Body of pancreas (tissue), 4 donors: ENCODE measurements around the gene APH1B. TPM values are rescaled to one million over a fixed set of nuclear protein-coding genes. Genes with fewer than 3 reads are reported as not detected.
A peak's percentile ranks its signal among the peaks of the same experiment; 100 is the strongest.
"Not testable (repeated sequence)": the region's sequence is repeated elsewhere in the genome, so short reads cannot be mapped to it uniquely, and the experiment has no call there.

Experiments
- ATAC-seq: fragments of 150-250 bp; one replicate; pipeline ENCODE4 v1.9.1; 2016
- DNase-seq, 4 donors: peaks; one replicate each; pipeline ENCODE4 v3.0.0-alpha.2; 2019
- H3K27ac ChIP-seq, 4 donors: fragments of 200-600 bp; sonication (generic); 1 replicate in 3 of 4; 2 replicates in 1 of 4; pipeline versions ENCODE4 v1.5.1 to v1.6.1; 2016 to 2019; ENCODE audit warnings: mild to moderate bottlenecking in 1 of 4, mixed read lengths in 1 of 4, moderate library complexity in 1 of 4
- H3K27me3 ChIP-seq, 2 donors: fragments of 200-600 bp; sonication (generic); one replicate each; pipeline ENCODE4 v1.6.0; 2016; ENCODE audit warnings: mild to moderate bottlenecking in 1 of 2
- H3K36me3 ChIP-seq, 2 donors: fragments of 200-600 bp; sonication (generic); replicated peaks in 1 of 2; 2 replicates each; pipeline ENCODE4 v1.5.1; 2016; ENCODE audit warnings: low read depth in 2 of 2; ENCODE audit not compliant: insufficient read depth in 1 of 2
- H3K4me1 ChIP-seq: fragments of 200-600 bp; sonication (generic); one replicate; pipeline ENCODE4 v1.6.0; 2016
- H3K4me3 ChIP-seq, 2 donors: fragments of 200-600 bp; sonication (generic); 1 replicate in 1 of 2; 2 replicates in 1 of 2; pipeline ENCODE4 v1.5.1; 2016 to 2019
- H3K9me3 ChIP-seq, 3 donors: fragments of 200-600 bp; sonication (generic); 1 replicate in 2 of 3; 2 replicates in 1 of 3; pipeline ENCODE4 v1.5.1; 2016
- CTCF ChIP-seq, 7 experiments: fragments of 450-650 bp in 4 of 7; fragments of 200-600 bp in 3 of 7; sonication (generic) in 3 of 7; IDR thresholded peaks; one replicate each; pipeline ENCODE4 v1.5.1; 2016 to 2019; ENCODE audit warnings: antibody characterized with exemption in 7 of 7
- POLR2A ChIP-seq, 3 donors: fragments of 450-650 bp; IDR thresholded peaks; one replicate each; pipeline ENCODE4 v1.6.1; 2016; ENCODE audit warnings: antibody characterized with exemption in 3 of 3, mild to moderate bottlenecking in 2 of 3
- WGBS, 2 donors: methylation state at CpG; one replicate each; pipeline ENCODE4 v1.1.5; 2017; 5-methylcytosine and 5-hydroxymethylcytosine counted together
- intact Hi-C: fragments of 100-400 bp; cut with DNase I; formaldehyde crosslinking; loops from one replicate; pipeline ENCODE4 v1.15.1; 2023
- total RNA-seq, 2 donors: library from RNA; depleted of rRNA; stranded (reverse); fragments of >200 nt; gene quantifications; one replicate each; pipeline ENCODE4 v1.1.0, GENCODE V29; 2016

Gene APH1B
- total RNA-seq, 2 donors from 2014 or later: 6.9 to 12.7 TPM

- TF ChIP-seq POLR2A (IDR thresholded peaks at IDR 0.05) (no peak), CTCF (IDR thresholded peaks at IDR 0.05) (no peak)
- peak overlapping the region in 1 of 4 donors; percentile 24 for H3K27ac ChIP-seq
- no peaks in the 10 kb centered on the region for H3K27me3 ChIP-seq
- no peak overlapping the region for H3K4me3 ChIP-seq
- H3K36me3 ChIP-seq: no peaks in the 10 kb centered on the region
- intact Hi-C loops: no loop called here
- DNase-seq (no peak), ATAC-seq (no peak)
- 70 to 89% methylated on average over 4 of the region's 4 CpGs for WGBS, 2 donors
- peaks cover 21% of the 10 kb centered on the region for H3K4me1 ChIP-seq
- H3K9me3 ChIP-seq: no peaks in the 10 kb centered on the region
Observed at GRCh38 chr15:63232405-63232804, 45.0 kb upstream of the APH1B start.

- Histone ChIP-seq H3K9me3 (no peaks in the 10 kb centered on the region), H3K27me3 (no peaks in the 10 kb centered on the region), H3K27ac (peak overlapping the region in 1 of 4 donors; percentile 24), H3K4me1 (peaks cover 21% of the 10 kb centered on the region), H3K36me3 (no peaks in the 10 kb centered on the region), H3K4me3 (no peak overlapping the region)
- ATAC-seq (no peak), DNase-seq (no peak)
- intact Hi-C loops: no loop called here
- TF ChIP-seq CTCF (IDR thresholded peaks at IDR 0.05) (no peak), POLR2A (IDR thresholded peaks at IDR 0.05) (no peak)
- 97 to 98% methylated on average over 5 of the region's 5 CpGs for WGBS, 2 donors
Observed at GRCh38 chr15:63232943-63233342, 44.5 kb upstream of the APH1B start.

GRCh38 chr15:63233667-63234423, 43.6 kb upstream of the APH1B start:
- intact Hi-C loops: no loop called here
- H3K4me3 ChIP-seq: no peak overlapping the region
- 24 to 26% methylated on average over 5 of the region's 5 CpGs for whole genome bisulfite sequencing, 2 donors
- peak overlapping the region in 3 of 4 donors; percentile 33 to 68 (median 42) for H3K27ac ChIP-seq
- peaks cover 23% of the 10 kb centered on the region for H3K4me1 ChIP-seq
- no peaks in the 10 kb centered on the region for H3K27me3 ChIP-seq
- TF ChIP-seq CTCF (IDR thresholded peaks at IDR 0.05): no peak
- no peak for TF ChIP-seq POLR2A (IDR thresholded peaks at IDR 0.05)
- no peaks in the 10 kb centered on the region for H3K36me3 ChIP-seq
- no peaks in the 10 kb centered on the region for H3K9me3 ChIP-seq
- ATAC-seq (no peak), DNase-seq (no peak)

- Histone ChIP-seq H3K9me3 (no peaks in the 10 kb centered on the region), H3K4me1 (peaks cover 24% of the 10 kb centered on the region), H3K27ac (peak overlapping the region in 3 of 4 donors; percentile 33 to 68 (median 42)), H3K36me3 (no peaks in the 10 kb centered on the region), H3K4me3 (no peak overlapping the region), H3K27me3 (no peaks in the 10 kb centered on the region)
- WGBS, 2 donors: 20 to 66% methylated on average over 3 to 5 of the region's 5 CpGs
- peak; percentile 18 to 59 (median 46) for DNase-seq
- peak; percentile 72 for ATAC-seq
- TF ChIP-seq CTCF (IDR thresholded peaks at IDR 0.05) (no peak), POLR2A (IDR thresholded peaks at IDR 0.05) (no peak)
- intact Hi-C loops: no loop called here
Observed at GRCh38 chr15:63234451-63234870, 42.9 kb upstream of the APH1B start.

GRCh38 chr15:63236272-63236671, 41.1 kb upstream of the APH1B start:
- H3K27me3 ChIP-seq: no peaks in the 10 kb centered on the region
- intact Hi-C loops: no loop called here
- no peak overlapping the region for H3K4me3 ChIP-seq
- no peak overlapping the region for H3K27ac ChIP-seq
- TF ChIP-seq POLR2A (IDR thresholded peaks at IDR 0.05): no peak
- no peak for TF ChIP-seq CTCF (IDR thresholded peaks at IDR 0.05)
- no peaks in the 10 kb centered on the region for H3K9me3 ChIP-seq
- peaks cover 24% of the 10 kb centered on the region for H3K4me1 ChIP-seq
- H3K36me3 ChIP-seq: no peaks in the 10 kb centered on the region
- ATAC-seq: no peak
- no peak for DNase-seq

- peaks cover 24% of the 10 kb centered on the region for H3K4me1 ChIP-seq
- ATAC-seq, H3K36me3 ChIP-seq, H3K27ac ChIP-seq, DNase-seq, H3K9me3 ChIP-seq, H3K27me3 ChIP-seq, intact Hi-C loops, H3K4me3 ChIP-seq: not testable (repeated sequence)
- 46 to 49% methylated on average over 1 of the region's 1 CpG for WGBS, 2 donors
Observed at GRCh38 chr15:63237086-63237485, 40.3 kb upstream of the APH1B start.
